Right ventricle myocardium superior (tissue), 1 donor: Measurements from ENCODE around the gene SLCO2A1. TPM values are rescaled to one million over a fixed set of nuclear protein-coding genes. Genes with fewer than 3 reads are reported as not detected.
"Not testable (repeated sequence)": the region's sequence is repeated elsewhere in the genome, so short reads cannot be mapped to it uniquely, and the experiment has no call there.

Source experiments
- ATAC-seq: fragments of 200-7000 bp; cut with Tn5 transposase; one replicate; pipeline ENCODE4 v1.9.1; 2020; ENCODE audit warnings: mild to moderate bottlenecking; ENCODE audit not compliant: poor library complexity
- DNase-seq: peaks from one replicate; pipeline ENCODE4 v3.0.0-alpha.2; 2020
- intact Hi-C: fragments of 100-400 bp; cut with DNase I; formaldehyde crosslinking; loops from one replicate; pipeline ENCODE4 v1.11.2; 2022
- long read RNA-seq: library from polyadenylated mRNA; unstranded; transcript quantifications from one replicate; pipeline ENCODE4 v2.0.0, GENCODE V29; 2021
- total RNA-seq: library from RNA; stranded (reverse); fragmentation: NEBNext Ultra II Directional; extraction: Animal tissue kit (Norgen Biotek cat#: 25700); gene quantifications from one replicate; pipeline ENCODE4 v1.2.1, GENCODE V29; 2021
- donor health status: DM: no; HTN: yes; CAD: no; lungs with severe emphysema.

The SLCO2A1 gene
- 8.3 TPM for total RNA-seq
- long read RNA-seq, full-length matches to known transcripts: 3 of 7 reads
- long read RNA-seq, partial matches to known transcripts: 2 of 7 reads
- long read RNA-seq, other reads (novel, unspliced or antisense): 2 of 7 reads

- peak; percentile 77 for ATAC-seq
- DNase-seq: peak; percentile 55
- intact Hi-C loops: no loop called here
Measured at GRCh38 chr3:134029734-134030378, at the start of gene SLCO2A1. TSS of gene SLCO2A1 (minus strand) at chr3:134029925. CDS start at chr3:134029802, 123 bp downstream.

- ATAC-seq: no peak
- no peak for DNase-seq
- intact Hi-C loops: no loop called here
Measured at GRCh38 chr3:134079111-134079547, 49.4 kb upstream of the SLCO2A1 start.

- intact Hi-C loops: no loop called here
- ATAC-seq (no peak), DNase-seq (no peak)
Measured at GRCh38 chr3:134078169-134078831, 48.6 kb upstream of the SLCO2A1 start.

- intact Hi-C loops: no loop called here
- ATAC-seq (no peak), DNase-seq (no peak)
Measured at GRCh38 chr3:134077649-134078161, 48.0 kb upstream of the SLCO2A1 start.

GRCh38 chr3:134076851-134077250 is 47.1 kb upstream of the SLCO2A1 start:
- DNase-seq: no peak
- intact Hi-C loops: no loop called here
- no peak for ATAC-seq

GRCh38 chr3:134075846-134076245 is 46.1 kb upstream of the SLCO2A1 start:
- DNase-seq (no peak), ATAC-seq (no peak)
- intact Hi-C loops: no loop called here

- DNase-seq: no peak
- no peak for ATAC-seq
- intact Hi-C loops: no loop called here
Measured at GRCh38 chr3:134075568-134075825, 45.8 kb upstream of the SLCO2A1 start.

GRCh38 chr3:134074790-134075567 is 45.3 kb upstream of the SLCO2A1 start:
- DNase-seq (no peak), ATAC-seq (no peak)
- intact Hi-C loops: no loop called here

GRCh38 chr3:134074001-134074789 is 44.5 kb upstream of the SLCO2A1 start:
- ATAC-seq (no peak), DNase-seq (no peak)
- intact Hi-C loops: no loop called here

- intact Hi-C loops: no loop called here
- ATAC-seq: no peak
- no peak for DNase-seq
Measured at GRCh38 chr3:134073583-134073945, 43.8 kb upstream of the SLCO2A1 start.

GRCh38 chr3:134072881-134073582 is 43.3 kb upstream of the SLCO2A1 start:
- no peak for ATAC-seq

GRCh38 chr3:134070281-134070680 is 40.6 kb upstream of the SLCO2A1 start:
- intact Hi-C loops: not testable (repeated sequence)

More at GRCh38 chr3:134072881-134073582, 43.3 kb upstream of the SLCO2A1 start:
- no peak for DNase-seq
- intact Hi-C loops: no loop called here

GRCh38 chr3:134068429-134068828 is 38.7 kb upstream of the SLCO2A1 start:
- DNase-seq (no peak), ATAC-seq (no peak)
- intact Hi-C loops: no loop called here

More at GRCh38 chr3:134070281-134070680, 40.6 kb upstream of the SLCO2A1 start:
- not testable (repeated sequence) for DNase-seq, ATAC-seq

GRCh38 chr3:134067531-134068161 is 37.9 kb upstream of the SLCO2A1 start:
- intact Hi-C loops: no loop called here
- ATAC-seq (no peak), DNase-seq (no peak)

- ATAC-seq: peak; percentile 35
- intact Hi-C loops: no loop called here
- no peak for DNase-seq
Measured at GRCh38 chr3:134066651-134067530, 37.2 kb upstream of the SLCO2A1 start.

- DNase-seq (no peak), ATAC-seq (no peak)
- intact Hi-C loops: no loop called here
Measured at GRCh38 chr3:134066158-134066541, 36.4 kb upstream of the SLCO2A1 start.
